ENCODE measurements around the gene NFE2L3.
A peak's percentile ranks its signal among the peaks of the same experiment; 100 is the strongest.
"Not testable (repeated sequence)": the region's sequence is repeated elsewhere in the genome, so short reads cannot be mapped to it uniquely, and the experiment has no call there.

NFE2L3 gene

GRCh38 chr7:26147646-26148306, 4.2 kb upstream of the NFE2L3 start:
- not testable (repeated sequence) for DNase-seq

- DNase-seq: not testable (repeated sequence)
Measured at GRCh38 chr7:26148307-26148700, 3.7 kb upstream of the NFE2L3 start.

GRCh38 chr7:26149391-26149977, 2.5 kb upstream of the NFE2L3 start:
- no peak for DNase-seq

GRCh38 chr7:26151096-26151495, 902 bp upstream of the NFE2L3 start:
- DNase-seq: no peak

- no peak for DNase-seq
Measured at GRCh38 chr7:26151650-26151952, 397 bp upstream of the NFE2L3 start.

GRCh38 chr7:26152782-26153240, 813 bp downstream of the NFE2L3 start:
- DNase-seq: not testable (repeated sequence)

- DNase-seq: no peak
Measured at GRCh38 chr7:26153241-26153822, 1.3 kb downstream of the NFE2L3 start.

- no peak for DNase-seq
Measured at GRCh38 chr7:26153823-26154783, 2.1 kb downstream of the NFE2L3 start.

- no peak for DNase-seq
Measured at GRCh38 chr7:26155531-26156375, 3.8 kb downstream of the NFE2L3 start.

- DNase-seq: peak; percentile 37
Measured at GRCh38 chr7:26156451-26157420, 4.7 kb downstream of the NFE2L3 start.

GRCh38 chr7:26157520-26158105, 5.6 kb downstream of the NFE2L3 start:
- no peak for DNase-seq

GRCh38 chr7:26159243-26159642, 7.2 kb downstream of the NFE2L3 start:
- DNase-seq: no peak

- DNase-seq: no peak
Measured at GRCh38 chr7:26160896-26161295, 8.9 kb downstream of the NFE2L3 start.

- DNase-seq: no peak
Measured at GRCh38 chr7:26162431-26162830, 10.4 kb downstream of the NFE2L3 start.

- DNase-seq: not testable (repeated sequence)
Measured at GRCh38 chr7:26163804-26164203, 11.8 kb downstream of the NFE2L3 start.

- no peak for DNase-seq
Measured at GRCh38 chr7:26165950-26166683, 14.1 kb downstream of the NFE2L3 start.

- DNase-seq: no peak
Measured at GRCh38 chr7:26166684-26167266, 14.8 kb downstream of the NFE2L3 start.

GRCh38 chr7:26167303-26167934, 15.4 kb downstream of the NFE2L3 start:
- DNase-seq: no peak

GRCh38 chr7:26168458-26169023, 16.5 kb downstream of the NFE2L3 start:
- DNase-seq: no peak

All from activated T-cell treated with anti-CD3 and anti-CD28 coated beads for 4 hours (primary cell).